Effector memory CD4-positive, alpha-beta T cell (primary cell): ENCODE data around the gene CNTN2.

Source experiments
- DNase-seq, 3 donors: peaks; one replicate each; pipeline ENCODE4 v3.0.0-alpha.2; 2020
- H3K27ac ChIP-seq: 2 replicates; pipeline ENCODE4 v1.7.0; 2013; ENCODE audit warnings: mild to moderate bottlenecking, low read length, moderate library complexity; ENCODE audit not compliant: insufficient read depth, poor library complexity, severe bottlenecking
- H3K27me3 ChIP-seq: replicated peaks from 2 replicates; pipeline ENCODE4 v1.7.0; 2013; ENCODE audit warnings: mild to moderate bottlenecking, low read length; ENCODE audit not compliant: insufficient read depth, control insufficient read depth, poor library complexity, severe bottlenecking
- H3K36me3 ChIP-seq: 2 replicates; pipeline ENCODE4 v1.7.0; 2013; ENCODE audit warnings: mild to moderate bottlenecking, low read length, moderate library complexity; ENCODE audit not compliant: control insufficient read depth, insufficient read depth
- H3K4me1 ChIP-seq: 2 replicates; pipeline ENCODE4 v1.7.0; 2013; ENCODE audit warnings: low read length, mild to moderate bottlenecking; ENCODE audit not compliant: control insufficient read depth, insufficient read depth, poor library complexity, severe bottlenecking
- H3K4me3 ChIP-seq: 2 replicates; pipeline ENCODE4 v1.7.0; 2013; ENCODE audit warnings: low read length, low read depth, mild to moderate bottlenecking; ENCODE audit not compliant: insufficient read depth, poor library complexity, severe bottlenecking
- H3K9me3 ChIP-seq: 2 replicates; pipeline ENCODE4 v1.7.0; 2013; ENCODE audit warnings: mild to moderate bottlenecking, low read length, moderate library complexity; ENCODE audit not compliant: control insufficient read depth

The CNTN2 gene

GRCh38 chr1:205068457-205069040, 25.5 kb downstream of the CNTN2 start:
- Histone ChIP-seq H3K27me3 (no peaks in the 10 kb centered on the region), H3K9me3 (no peaks in the 10 kb centered on the region), H3K36me3 (no peaks in the 10 kb centered on the region), H3K4me3 (no peak overlapping the region), H3K4me1 (no peaks in the 10 kb centered on the region), H3K27ac (no peak overlapping the region)
- no peak for DNase-seq

- Histone ChIP-seq H3K27me3 (no peaks in the 10 kb centered on the region), H3K27ac (no peak overlapping the region), H3K36me3 (no peaks in the 10 kb centered on the region), H3K4me3 (no peak overlapping the region), H3K4me1 (no peaks in the 10 kb centered on the region), H3K9me3 (no peaks in the 10 kb centered on the region)
- no peak for DNase-seq
Measured at GRCh38 chr1:205069371-205070125, 26.5 kb downstream of the CNTN2 start.

GRCh38 chr1:205071028-205071409, 28.0 kb downstream of the CNTN2 start:
- Histone ChIP-seq H3K4me1 (no peaks in the 10 kb centered on the region), H3K27me3 (no peaks in the 10 kb centered on the region), H3K27ac (no peak overlapping the region), H3K9me3 (no peaks in the 10 kb centered on the region), H3K4me3 (no peak overlapping the region), H3K36me3 (no peaks in the 10 kb centered on the region)
- DNase-seq = no peak

- no peaks in the 10 kb centered on the region for H3K9me3 ChIP-seq
- no peak for DNase-seq
- H3K4me3 ChIP-seq = no peak overlapping the region
- no peaks in the 10 kb centered on the region for H3K4me1 ChIP-seq
- H3K36me3 ChIP-seq = no peaks in the 10 kb centered on the region
- no peaks in the 10 kb centered on the region for H3K27me3 ChIP-seq
- no peak overlapping the region for H3K27ac ChIP-seq
Measured at GRCh38 chr1:205071801-205072200, 28.8 kb downstream of the CNTN2 start.

- Histone ChIP-seq H3K9me3 (no peaks in the 10 kb centered on the region), H3K4me3 (no peak overlapping the region), H3K27ac (no peak overlapping the region), H3K4me1 (no peaks in the 10 kb centered on the region), H3K36me3 (no peaks in the 10 kb centered on the region), H3K27me3 (no peaks in the 10 kb centered on the region)
- DNase-seq = no peak
Measured at GRCh38 chr1:205072286-205072685, 29.3 kb downstream of the CNTN2 start.

- Histone ChIP-seq H3K36me3 (no peaks in the 10 kb centered on the region), H3K4me1 (no peaks in the 10 kb centered on the region), H3K4me3 (no peak overlapping the region), H3K27ac (no peak overlapping the region), H3K27me3 (no peaks in the 10 kb centered on the region), H3K9me3 (no peaks in the 10 kb centered on the region)
- no peak for DNase-seq
Measured at GRCh38 chr1:205072881-205073280, 29.9 kb downstream of the CNTN2 start.

GRCh38 chr1:205073511-205073910, 30.5 kb downstream of the CNTN2 start:
- no peak overlapping the region for H3K4me3 ChIP-seq
- no peak for DNase-seq
- H3K36me3 ChIP-seq = no peaks in the 10 kb centered on the region
- no peaks in the 10 kb centered on the region for H3K9me3 ChIP-seq
- no peak overlapping the region for H3K27ac ChIP-seq
- no peaks in the 10 kb centered on the region for H3K27me3 ChIP-seq
- H3K4me1 ChIP-seq = no peaks in the 10 kb centered on the region

- no peak overlapping the region for H3K4me3 ChIP-seq
- H3K4me1 ChIP-seq = no peaks in the 10 kb centered on the region
- H3K36me3 ChIP-seq = no peaks in the 10 kb centered on the region
- DNase-seq = no peak
- H3K9me3 ChIP-seq = no peaks in the 10 kb centered on the region
- no peak overlapping the region for H3K27ac ChIP-seq
- H3K27me3 ChIP-seq = no peaks in the 10 kb centered on the region
Measured at GRCh38 chr1:205074084-205074483, 31.1 kb downstream of the CNTN2 start.

- Histone ChIP-seq H3K27me3 (no peaks in the 10 kb centered on the region), H3K9me3 (no peaks in the 10 kb centered on the region), H3K4me1 (no peaks in the 10 kb centered on the region), H3K27ac (no peak overlapping the region), H3K36me3 (no peaks in the 10 kb centered on the region), H3K4me3 (no peak overlapping the region)
- DNase-seq = no peak
Measured at GRCh38 chr1:205074513-205074912, 31.5 kb downstream of the CNTN2 start.

- no peaks in the 10 kb centered on the region for H3K4me1 ChIP-seq
- no peak overlapping the region for H3K27ac ChIP-seq
- no peak overlapping the region for H3K4me3 ChIP-seq
- H3K27me3 ChIP-seq = no peaks in the 10 kb centered on the region
- H3K36me3 ChIP-seq = no peaks in the 10 kb centered on the region
- H3K9me3 ChIP-seq = no peaks in the 10 kb centered on the region
- no peak for DNase-seq
Measured at GRCh38 chr1:205075642-205076155, 32.7 kb downstream of the CNTN2 start.
